HL-60 (cell line): ENCODE data around the gene DIP2C.

Experiments
- GABPA ChIP-seq: IDR thresholded peaks from 2 replicates; pipeline ENCODE4 v1.6.1; 2012; ENCODE audit warnings: low read depth
- POLR2AphosphoS5 ChIP-seq: IDR thresholded peaks from 2 replicates; pipeline ENCODE4 v1.6.1; 2012; ENCODE audit warnings: low read depth
- SPI1 ChIP-seq: IDR thresholded peaks from 2 replicates; pipeline ENCODE4 v1.6.1; 2012; ENCODE audit warnings: low read depth, mild to moderate bottlenecking, borderline replicate concordance
- TF ChIP-seq, protein P1 (sequence below): IDR thresholded peaks from one replicate; pipeline ENCODE4 v1.5.1; 2011; ENCODE audit warnings: low read length, control low read depth, inconsistent platforms; ENCODE audit not compliant: insufficient read depth
- TF ChIP-seq, protein P2 (sequence below): IDR thresholded peaks from 2 replicates; pipeline ENCODE4 v1.6.1; 2012; ENCODE audit warnings: low read depth; ENCODE audit not compliant: insufficient replicate concordance

- TF ChIP-seq, protein P1, sequence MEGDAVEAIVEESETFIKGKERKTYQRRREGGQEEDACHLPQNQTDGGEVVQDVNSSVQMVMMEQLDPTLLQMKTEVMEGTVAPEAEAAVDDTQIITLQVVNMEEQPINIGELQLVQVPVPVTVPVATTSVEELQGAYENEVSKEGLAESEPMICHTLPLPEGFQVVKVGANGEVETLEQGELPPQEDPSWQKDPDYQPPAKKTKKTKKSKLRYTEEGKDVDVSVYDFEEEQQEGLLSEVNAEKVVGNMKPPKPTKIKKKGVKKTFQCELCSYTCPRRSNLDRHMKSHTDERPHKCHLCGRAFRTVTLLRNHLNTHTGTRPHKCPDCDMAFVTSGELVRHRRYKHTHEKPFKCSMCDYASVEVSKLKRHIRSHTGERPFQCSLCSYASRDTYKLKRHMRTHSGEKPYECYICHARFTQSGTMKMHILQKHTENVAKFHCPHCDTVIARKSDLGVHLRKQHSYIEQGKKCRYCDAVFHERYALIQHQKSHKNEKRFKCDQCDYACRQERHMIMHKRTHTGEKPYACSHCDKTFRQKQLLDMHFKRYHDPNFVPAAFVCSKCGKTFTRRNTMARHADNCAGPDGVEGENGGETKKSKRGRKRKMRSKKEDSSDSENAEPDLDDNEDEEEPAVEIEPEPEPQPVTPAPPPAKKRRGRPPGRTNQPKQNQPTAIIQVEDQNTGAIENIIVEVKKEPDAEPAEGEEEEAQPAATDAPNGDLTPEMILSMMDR: no peak
- no peak for TF ChIP-seq POLR2AphosphoS5
- no peak for TF ChIP-seq SPI1
- no peak for TF ChIP-seq GABPA
- TF ChIP-seq, protein P2, sequence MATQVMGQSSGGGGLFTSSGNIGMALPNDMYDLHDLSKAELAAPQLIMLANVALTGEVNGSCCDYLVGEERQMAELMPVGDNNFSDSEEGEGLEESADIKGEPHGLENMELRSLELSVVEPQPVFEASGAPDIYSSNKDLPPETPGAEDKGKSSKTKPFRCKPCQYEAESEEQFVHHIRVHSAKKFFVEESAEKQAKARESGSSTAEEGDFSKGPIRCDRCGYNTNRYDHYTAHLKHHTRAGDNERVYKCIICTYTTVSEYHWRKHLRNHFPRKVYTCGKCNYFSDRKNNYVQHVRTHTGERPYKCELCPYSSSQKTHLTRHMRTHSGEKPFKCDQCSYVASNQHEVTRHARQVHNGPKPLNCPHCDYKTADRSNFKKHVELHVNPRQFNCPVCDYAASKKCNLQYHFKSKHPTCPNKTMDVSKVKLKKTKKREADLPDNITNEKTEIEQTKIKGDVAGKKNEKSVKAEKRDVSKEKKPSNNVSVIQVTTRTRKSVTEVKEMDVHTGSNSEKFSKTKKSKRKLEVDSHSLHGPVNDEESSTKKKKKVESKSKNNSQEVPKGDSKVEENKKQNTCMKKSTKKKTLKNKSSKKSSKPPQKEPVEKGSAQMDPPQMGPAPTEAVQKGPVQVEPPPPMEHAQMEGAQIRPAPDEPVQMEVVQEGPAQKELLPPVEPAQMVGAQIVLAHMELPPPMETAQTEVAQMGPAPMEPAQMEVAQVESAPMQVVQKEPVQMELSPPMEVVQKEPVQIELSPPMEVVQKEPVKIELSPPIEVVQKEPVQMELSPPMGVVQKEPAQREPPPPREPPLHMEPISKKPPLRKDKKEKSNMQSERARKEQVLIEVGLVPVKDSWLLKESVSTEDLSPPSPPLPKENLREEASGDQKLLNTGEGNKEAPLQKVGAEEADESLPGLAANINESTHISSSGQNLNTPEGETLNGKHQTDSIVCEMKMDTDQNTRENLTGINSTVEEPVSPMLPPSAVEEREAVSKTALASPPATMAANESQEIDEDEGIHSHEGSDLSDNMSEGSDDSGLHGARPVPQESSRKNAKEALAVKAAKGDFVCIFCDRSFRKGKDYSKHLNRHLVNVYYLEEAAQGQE: no peak
Observed at GRCh38 chr10:369221-369683, 320.2 kb downstream of the DIP2C start.
